Stomach (tissue), 9 donors: ENCODE results near the gene MICAL3. TPM values are rescaled to one million over a fixed set of nuclear protein-coding genes. Genes with fewer than 3 reads are reported as not detected.
A peak's percentile ranks its signal among the peaks of the same experiment; 100 is the strongest.

Experiments
- DNase-seq, 2 donors: peaks; one replicate each; pipeline versions ENCODE4 v3.0.0 to v3.0.0-alpha.2; 2013 to 2019
- H3K27ac ChIP-seq, 5 donors: fragments of 200-600 bp in 4 of 5; sonication (generic) in 4 of 5; one replicate each; pipeline ENCODE4 v1.5.1; 2013 to 2019; ENCODE audit warnings: mild to moderate bottlenecking in 1 of 5, moderate library complexity in 1 of 5
- H3K27me3 ChIP-seq, 3 donors: fragments of 200-600 bp; sonication (generic); one replicate each; pipeline ENCODE4 v1.5.1; 2017 to 2019; ENCODE audit warnings: mixed run types in 1 of 3
- H3K36me3 ChIP-seq, 4 donors: fragments of 200-600 bp; sonication (generic); 1 replicate in 3 of 4; 2 replicates in 1 of 4; pipeline ENCODE4 v1.5.1; 2016 to 2019
- H3K4me1 ChIP-seq, 4 donors: fragments of 200-600 bp; sonication (generic); one replicate each; pipeline ENCODE4 v1.5.1; 2016 to 2019
- H3K4me3 ChIP-seq, 4 donors: fragments of 200-600 bp; sonication (generic) in 3 of 4; one replicate each; pipeline ENCODE4 v1.5.1; 2016 to 2019; ENCODE audit warnings: mild to moderate bottlenecking in 1 of 4
- H3K9me3 ChIP-seq, 4 donors: fragments of 200-600 bp; sonication (generic); one replicate each; pipeline ENCODE4 v1.5.1; 2016 to 2019
- CTCF ChIP-seq, 7 experiments: fragments of 450-650 bp in 4 of 7; fragments of 200-600 bp in 3 of 7; sonication (generic) in 3 of 7; IDR thresholded peaks; one replicate each; pipeline ENCODE4 v1.5.1; 2016 to 2019; ENCODE audit warnings: antibody characterized with exemption in 7 of 7, control low read depth in 2 of 7, mild to moderate bottlenecking in 1 of 7
- EP300 ChIP-seq: sonication (generic); formaldehyde crosslinking; IDR thresholded peaks from one replicate; pipeline ENCODE4 v1.6.1; 2017; ENCODE audit warnings: antibody characterized with exemption
- POLR2A ChIP-seq, 4 donors: fragments of 450-650 bp; IDR thresholded peaks; one replicate each; pipeline ENCODE4 v1.6.1; 2016; ENCODE audit warnings: antibody characterized with exemption in 4 of 4, control low read depth in 2 of 4, mild to moderate bottlenecking in 1 of 4, moderate library complexity in 1 of 4
- POLR2AphosphoS5 ChIP-seq, 3 donors: sonication (generic); formaldehyde crosslinking; IDR thresholded peaks; one replicate each; pipeline ENCODE4 v1.6.1; 2016; ENCODE audit warnings: antibody characterized with exemption in 3 of 3
- WGBS, 5 donors: extraction: QIAGEN DNeasy Blood & Tissue Kit in 3 of 5; methylation state at CpG; one replicate each; pipeline versions ENCODE4 v1.1.5 to v1.1.7; 2013 to 2018; 5-methylcytosine and 5-hydroxymethylcytosine counted together
- intact Hi-C: fragments of 100-400 bp; cut with DNase I; formaldehyde crosslinking; loops from one replicate; pipeline ENCODE4 v1.15.1; 2023; ENCODE audit warnings: low total_unique reads
- polyA plus RNA-seq, 3 donors: library from polyadenylated mRNA; stranded (reverse); fragments of 200-250 nt; gene quantifications; one replicate each; pipeline ENCODE4 v1.2.3, GENCODE V29; 2013
- total RNA-seq, 5 donors: library from RNA; depleted of rRNA; stranded (reverse); fragments of >200 nt; gene quantifications; one replicate each; pipeline versions ENCODE4 v1.1.0 to v1.2.3, GENCODE V29; 2014 to 2016
- donor health status: healthy with polysubstance abuse.
- donor health status: Bipolar disorder and iron deficiency.
- donor health status: healthy.

The MICAL3 gene
- total and polyA plus RNA-seq, 8 donors = 3.5 to 130 (median 24.0) TPM

- H3K4me3 ChIP-seq = no peak overlapping the region
- no peaks in the 10 kb centered on the region for H3K36me3 ChIP-seq
- 43 to 52% (median 50%) methylated on average over 14 of the region's 14 CpGs for WGBS, 5 donors
- H3K27ac ChIP-seq = peak overlapping the region in 3 of 5 donors; percentile 9 to 64 (median 52)
- no peaks in the 10 kb centered on the region for H3K27me3 ChIP-seq
- peak in 1 of 2 donors; percentile 78 for DNase-seq
- TF ChIP-seq CTCF (IDR thresholded peaks at IDR 0.05) = no peak
- no peak for TF ChIP-seq EP300
- TF ChIP-seq POLR2A (IDR thresholded peaks at IDR 0.05) = no peak
- no peak for TF ChIP-seq POLR2AphosphoS5 (IDR thresholded peaks at IDR 0.05)
- no peaks in the 10 kb centered on the region for H3K9me3 ChIP-seq
- intact Hi-C loops = loop anchor here (10.0 kb wide), 1 partner anchor 93 kb away; no protein-coding TSS in a partner anchor
- H3K4me1 ChIP-seq = peaks cover 45 to 80% (median 62%) of the 10 kb centered on the region in 4 donors
These were observed 102.2 kb downstream of the MICAL3 start for GRCh38 chr22:17921871-17922821.

GRCh38 chr22:17920992-17921650, 103.2 kb downstream of the MICAL3 start:
- peaks cover 45 to 79% (median 62%) of the 10 kb centered on the region in 4 donors for H3K4me1 ChIP-seq
- no peaks in the 10 kb centered on the region for H3K36me3 ChIP-seq

GRCh38 chr22:17920145-17920605, 104.2 kb downstream of the MICAL3 start:
- peak in 1 of 7 experiments; percentile 16 for TF ChIP-seq CTCF (IDR thresholded peaks at IDR 0.05)
- no peak for TF ChIP-seq POLR2A (IDR thresholded peaks at IDR 0.05)
- intact Hi-C loops = loop anchor here (10.0 kb wide), 1 partner anchor 95 kb away; no protein-coding TSS in a partner anchor
- Histone ChIP-seq H3K27ac (peak overlapping the region in 4 of 5 donors; percentile 30 to 54 (median 49)), H3K4me1 (peaks cover 40 to 69% (median 56%) of the 10 kb centered on the region in 4 donors), H3K9me3 (no peaks in the 10 kb centered on the region), H3K36me3 (no peaks in the 10 kb centered on the region), H3K4me3 (peak overlapping the region in 3 of 4 donors; percentile 8 to 17 (median 12)), H3K27me3 (no peaks in the 10 kb centered on the region)
- DNase-seq = peak; percentile 57 to 86
- 15 to 33% (median 19%) methylated on average over 15 of the region's 15 CpGs for WGBS, 5 donors

More at GRCh38 chr22:17920992-17921650, 103.2 kb downstream of the MICAL3 start:
- no peak for TF ChIP-seq EP300
- TF ChIP-seq CTCF (IDR thresholded peaks at IDR 0.05) = no peak
- TF ChIP-seq POLR2AphosphoS5 (IDR thresholded peaks at IDR 0.05) = no peak
- no peak for TF ChIP-seq POLR2A (IDR thresholded peaks at IDR 0.05)
- H3K27me3 ChIP-seq = no peaks in the 10 kb centered on the region
- no peaks in the 10 kb centered on the region for H3K9me3 ChIP-seq
- DNase-seq = no peak
- 89 to 94% (median 91%) methylated on average over 6 of the region's 6 CpGs for WGBS, 5 donors
- H3K27ac ChIP-seq = no peak overlapping the region
- H3K4me3 ChIP-seq = no peak overlapping the region
- intact Hi-C loops = loop anchor here (10.0 kb wide), 1 partner anchor 94 kb away; no protein-coding TSS in a partner anchor
